Activated CD4-positive, alpha-beta T cell treated with anti-CD3 and anti-CD28 coated beads for 4 hours (primary cell): ENCODE measurements around the gene SUB1.
"Not testable (repeated sequence)": the region's sequence is repeated elsewhere in the genome, so short reads cannot be mapped to it uniquely, and the experiment has no call there.

Source experiments
- DNase-seq, 2 donors: peaks; one replicate each; pipeline ENCODE4 v3.0.0-alpha.2; 2020

The SUB1 gene

DNA sequence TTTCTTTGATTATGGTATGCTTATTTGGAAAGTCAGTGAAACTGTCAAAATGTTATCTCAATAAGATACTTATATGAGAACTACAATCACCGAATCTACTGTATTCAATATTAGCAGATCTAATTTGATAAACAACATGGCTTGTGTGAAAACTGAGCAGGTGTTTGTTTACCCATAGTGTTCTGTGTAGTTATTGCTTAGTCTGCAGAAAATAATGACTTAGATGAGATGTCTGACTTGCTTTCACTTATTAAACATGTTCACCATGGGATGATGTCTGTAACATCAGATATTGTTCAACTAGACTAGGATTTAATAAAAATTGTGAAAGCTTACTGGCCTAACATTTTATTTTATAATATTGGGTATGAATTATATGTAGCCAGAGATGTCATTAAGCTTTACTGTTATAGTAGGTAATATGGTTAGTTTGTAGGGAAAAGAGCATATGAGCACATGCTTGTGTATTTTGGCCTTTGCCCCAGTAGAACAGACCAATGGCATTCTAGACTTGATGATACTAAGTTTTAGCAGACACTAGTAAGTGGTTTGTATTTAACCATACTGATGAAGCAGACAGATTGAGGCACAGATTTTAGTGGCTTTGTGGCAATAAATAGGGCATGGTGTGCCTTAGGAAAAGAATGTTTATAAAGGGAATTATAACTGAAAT, 16.4 kb downstream of the SUB1 start:
- DNase-seq, result no peak

GRCh38 chr5:32602906-32603305, 17.5 kb downstream of the SUB1 start:
- DNase-seq, result no peak

GRCh38 chr5:32604800-32605765, 19.7 kb downstream of the SUB1 start:
- no peak for DNase-seq

DNA sequence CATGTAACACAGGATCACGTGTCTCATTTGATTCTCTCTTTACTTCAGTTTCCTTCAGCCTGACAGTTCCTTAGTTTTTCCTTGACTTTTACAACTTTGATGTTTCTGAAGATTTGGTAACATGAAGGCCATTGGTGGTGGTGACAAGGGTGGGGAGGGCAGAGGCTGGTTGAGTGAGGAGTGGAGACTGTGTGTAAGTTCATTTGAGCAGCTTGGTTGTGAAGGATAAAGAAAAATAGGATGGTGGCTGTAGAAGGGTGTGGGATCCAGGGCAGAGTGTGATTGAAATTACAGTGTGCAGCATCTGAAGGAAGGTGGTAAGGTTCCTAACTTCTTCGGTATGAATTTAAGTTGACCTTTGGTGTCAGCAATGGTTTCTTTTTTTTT, 20.4 kb downstream of the SUB1 start:
- DNase-seq, result no peak

GRCh38 chr5:32612134-32612888, 27.0 kb downstream of the SUB1 start:
- no peak for DNase-seq

- peak; percentile 71 to 88 for DNase-seq
Measured at GRCh38 chr5:32613050-32613672, 27.8 kb downstream of the SUB1 start.

DNA sequence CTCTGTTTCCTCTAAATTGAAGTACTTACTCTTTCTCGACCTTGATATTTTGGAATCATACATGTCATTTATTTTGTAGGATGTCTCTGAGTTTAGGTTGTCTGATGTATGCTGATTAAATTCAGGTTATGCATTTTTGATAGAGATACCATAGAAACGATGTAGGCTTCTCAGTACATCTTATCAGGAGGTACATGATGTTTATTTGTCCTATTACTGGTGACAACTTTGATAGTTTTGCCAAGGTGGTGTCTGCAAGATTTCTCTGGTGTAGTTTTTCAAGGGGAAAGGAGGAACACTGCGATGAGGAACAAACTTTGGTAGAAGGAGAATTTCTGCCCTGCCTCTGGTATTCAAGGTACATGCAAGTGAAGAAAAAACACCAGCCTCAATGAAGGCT, 29.9 kb downstream of the SUB1 start:
- no peak for DNase-seq

DNA sequence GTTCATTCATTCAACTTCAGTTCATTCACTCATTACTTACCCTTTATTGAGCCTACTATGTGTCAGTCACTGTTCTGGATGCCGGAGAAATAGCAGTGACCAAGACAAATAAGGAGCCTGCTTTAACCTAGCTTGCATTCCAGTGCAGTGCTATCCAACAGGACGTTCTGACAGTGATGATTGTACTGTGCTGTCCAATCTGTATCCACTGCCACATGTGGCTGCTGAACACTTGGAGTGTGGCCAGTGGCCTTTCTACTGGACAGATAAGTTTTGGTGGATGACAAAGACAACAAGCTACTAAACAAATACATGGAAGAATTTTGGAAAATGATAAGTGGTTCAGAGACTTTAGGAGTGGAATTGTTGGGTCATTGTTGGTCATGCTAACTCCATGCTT, 33.6 kb downstream of the SUB1 start:
- DNase-seq, result no peak

- no peak for DNase-seq
Measured at GRCh38 chr5:32621256-32621655, 35.9 kb downstream of the SUB1 start.

DNA sequence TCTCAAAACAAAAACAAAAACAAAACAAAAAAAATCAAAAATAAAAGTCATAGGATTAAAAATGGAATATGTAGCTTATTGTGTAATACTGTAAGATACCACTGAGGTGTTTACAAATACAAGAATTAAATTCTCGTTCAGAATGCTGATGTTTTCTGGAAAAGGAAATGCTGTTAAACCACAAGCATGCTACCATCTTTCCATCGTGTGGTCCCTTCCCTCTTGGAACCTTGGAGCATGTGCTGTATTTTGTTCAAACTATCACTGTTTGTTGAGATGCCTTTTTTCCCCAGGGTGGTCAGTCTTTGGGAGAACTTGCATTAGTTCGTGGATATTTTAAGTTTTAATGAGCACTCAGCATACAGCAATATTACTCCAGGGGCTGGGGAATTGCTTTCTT, 39.7 kb downstream of the SUB1 start:
- no peak for DNase-seq

DNA sequence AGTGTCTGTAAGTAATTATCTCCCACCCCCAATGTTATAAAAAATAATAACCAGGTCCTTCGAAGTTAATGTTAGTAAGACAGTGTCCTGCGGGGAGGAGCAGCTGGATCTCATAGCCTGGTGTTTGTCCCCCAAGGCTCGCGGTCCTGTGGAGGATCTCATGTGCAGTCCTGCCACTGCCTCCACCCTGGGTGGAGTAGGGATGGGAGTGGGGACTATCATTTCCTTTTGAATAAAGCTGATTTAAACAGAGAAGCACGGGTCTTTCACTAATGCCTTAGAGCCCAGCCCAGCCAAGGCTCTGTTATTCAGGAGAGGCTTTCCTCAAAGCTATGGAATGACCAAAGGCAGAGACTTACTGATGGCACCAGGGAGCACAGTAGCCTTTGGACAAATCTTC, 40.2 kb downstream of the SUB1 start:
- no peak for DNase-seq

GRCh38 chr5:32627219-32627870, 42.0 kb downstream of the SUB1 start:
- no peak for DNase-seq

DNA sequence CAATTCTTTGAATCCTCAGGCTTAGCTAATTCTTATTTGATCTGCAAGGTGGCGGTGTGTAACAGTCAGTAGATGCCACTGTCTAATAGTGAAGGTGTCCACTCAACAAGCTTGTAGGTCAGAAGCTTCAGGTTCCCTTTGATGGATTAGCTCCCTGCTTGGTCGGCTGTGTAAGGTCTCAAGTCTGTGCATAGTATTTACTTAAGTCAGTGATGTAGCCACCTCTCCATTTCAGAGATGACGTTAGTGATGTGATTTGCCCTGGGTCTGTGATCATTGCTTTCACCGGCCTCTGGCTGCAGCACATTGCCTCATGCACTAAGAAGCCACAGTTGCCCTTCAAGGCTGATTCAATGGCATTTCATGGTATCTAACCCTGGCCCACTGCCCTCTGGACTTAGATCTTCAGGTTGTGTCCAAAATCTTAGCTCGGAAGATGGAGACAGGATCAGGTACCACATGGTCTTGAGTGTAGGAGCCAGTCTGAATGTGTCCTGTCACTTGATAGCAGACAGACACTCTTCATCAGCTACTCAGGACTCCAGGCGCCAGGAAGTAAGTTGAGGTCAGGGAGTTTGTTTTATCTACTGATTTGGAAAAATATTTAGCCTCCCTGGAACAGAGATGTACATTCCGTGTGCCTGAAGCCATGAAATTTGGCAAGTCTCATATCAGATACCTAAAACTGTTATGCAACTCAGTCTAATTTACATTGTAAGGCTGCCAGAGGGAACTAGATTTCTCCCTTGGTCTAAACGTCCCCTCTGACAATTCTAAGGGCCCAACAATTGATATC, 42.9 kb downstream of the SUB1 start:
- DNase-seq, result no peak

- no peak for DNase-seq
Measured at GRCh38 chr5:32630867-32631491, 45.6 kb downstream of the SUB1 start.

DNA sequence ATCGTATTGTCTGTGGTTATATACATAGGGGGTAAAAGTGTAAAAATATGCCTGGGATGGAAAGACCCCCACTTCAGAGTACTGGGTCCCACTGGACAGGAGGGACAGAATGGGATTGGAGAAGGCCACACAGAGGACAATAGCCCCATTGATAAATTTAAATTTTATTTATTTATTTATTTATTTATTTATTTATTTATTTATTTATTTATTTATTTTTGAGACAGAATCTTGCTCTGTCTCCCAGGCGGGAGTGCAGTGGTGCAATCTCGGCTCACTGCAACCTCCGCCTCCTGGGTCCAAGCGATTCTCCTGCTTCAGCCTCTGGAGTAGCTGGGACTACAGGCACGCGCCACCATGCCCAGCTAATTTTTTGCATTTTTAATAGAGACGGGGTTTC, 47.7 kb downstream of the SUB1 start:
- not testable (repeated sequence) for DNase-seq

GRCh38 chr5:32638309-32638708, 53.0 kb downstream of the SUB1 start:
- no peak for DNase-seq

GRCh38 chr5:32639943-32640342, 54.6 kb downstream of the SUB1 start:
- DNase-seq, result no peak

GRCh38 chr5:32642276-32643002, 57.1 kb downstream of the SUB1 start:
- DNase-seq, result no peak

- no peak for DNase-seq
Measured at GRCh38 chr5:32645246-32645645, 59.9 kb downstream of the SUB1 start.
